ENCODE data around the gene UFD1. TPM values are rescaled to one million over a fixed set of nuclear protein-coding genes. Genes with fewer than 3 reads are reported as not detected.

Gene UFD1
- total and polyA plus RNA-seq, 2 of the 4 experiments (the other 2 are of a cell fraction), result 149 to 152 TPM

GRCh38 chr22:19525116-19525660, 46.2 kb upstream of the UFD1 start:
- Histone ChIP-seq H4K20me1 (ENCODE audit: insufficient read depth, low read length) (peaks cover 4% of the 10 kb centered on the region; the same call in 1 of the 2 replicates), H2AK5ac (ENCODE audit: low read depth, low read length) (no peak overlapping the region), H2BK5ac (ENCODE audit: low read depth, low read length, poor library complexity, severe bottlenecking) (no peak overlapping the region), H2BK20ac (ENCODE audit: low read depth, low read length) (no peak overlapping the region), H3K79me1 (ENCODE audit: low read depth in 1 of 2, low read length in 2 of 2) (no peaks in the 10 kb centered on the region), H3K9me1 (ENCODE audit: insufficient read depth, low read length) (no peaks in the 10 kb centered on the region), H3K9ac (ENCODE audit: low read depth, low read length) (no peak overlapping the region), H2AK9ac (replicated peaks; ENCODE audit: low read depth, low read length, poor library complexity) (no peak overlapping the region), H4K91ac (ENCODE audit: insufficient read depth, low read depth, low read length) (no peak overlapping the region), H3K14ac (replicated peaks; ENCODE audit: low read depth, low read length) (no peak overlapping the region), H3K4me2 (ENCODE audit: low read depth, low read length) (no peak overlapping the region), H3K9me3 (ENCODE audit: control insufficient read depth, insufficient read depth, low read length) (no peaks in the 10 kb centered on the region), H2BK120ac (ENCODE audit: low read depth, low read length) (no peak overlapping the region), H3K4me1 (ENCODE audit: control insufficient read depth, insufficient read depth, low read length) (no peaks in the 10 kb centered on the region; the same call in 1 of the 2 replicates), H3K56ac (ENCODE audit: extremely low read depth, insufficient read depth, low read length) (no peak overlapping the region), H3K4me3 (ENCODE audit: insufficient read depth, low read depth, low read length) (no peak overlapping the region), H3K27ac (ENCODE audit: insufficient read depth, low read length) (no peak overlapping the region), H4K5ac (ENCODE audit: low read depth, low read length) (no peak overlapping the region), H3K4ac (ENCODE audit: low read depth, low read length) (no peak overlapping the region), H3K27me3 (ENCODE audit: control insufficient read depth, insufficient read depth, low read length) (peaks cover 17% of the 10 kb centered on the region), H2BK15ac (ENCODE audit: low read depth, low read length) (no peak overlapping the region), H2AFZ (replicated peaks; ENCODE audit: low read length, poor library complexity) (peak overlapping the region; percentile 56), H4K8ac (ENCODE audit: low read depth in 2 of 2, low read length in 2 of 2) (no peak overlapping the region), H3K36me3 (ENCODE audit: control insufficient read depth, insufficient read depth, low read length) (no peaks in the 10 kb centered on the region), H3K23ac (ENCODE audit: low read depth, low read length) (no peak overlapping the region), H3K18ac (ENCODE audit: low read depth, low read length) (no peak overlapping the region)
- intact Hi-C loops (cut with micrococcal nuclease) (no loop called here), in situ Hi-C loops (cut with MboI; ENCODE audit: low sequenced_read_pairs) (no loop called here), dilution Hi-C loops (cut with HindIII; ENCODE audit: low sequenced_read_pairs, unreplicated experiment) (no loop called here)
- ChIA-PET CTCF (no interaction called here), POLR2A (ENCODE audit: unreplicated experiment) (no interaction called here)
- ATAC-seq (ENCODE audit: low read depth) (no peak), DNase-seq (no peak)
- TF ChIP-seq CHD1 (IDR thresholded peaks at IDR 0.05; ENCODE audit: low read depth, low read length), result no peak
- no peak for TF ChIP-seq RAD21 (IDR thresholded peaks at IDR 0.05; ENCODE audit: low read length)
- TF ChIP-seq MAZ (IDR thresholded peaks at IDR 0.05; ENCODE audit: borderline replicate concordance, low read depth, low read length), result no peak
- no peak for TF ChIP-seq NFE2L2 (IDR thresholded peaks at IDR 0.05; ENCODE audit: low read depth, low read length)
- no peak for TF ChIP-seq SMC3 (IDR thresholded peaks at IDR 0.05; ENCODE audit: low read depth, low read length)
- TF ChIP-seq RCOR1 (IDR thresholded peaks at IDR 0.05; ENCODE audit: insufficient replicate concordance, low read length), result no peak
- TF ChIP-seq BHLHE40 (IDR thresholded peaks at IDR 0.05; ENCODE audit: low read depth, low read length), result no peak
- TF ChIP-seq RFX5 (IDR thresholded peaks at IDR 0.05; ENCODE audit: low read depth, low read length), result no peak
- WGBS, 2 experiments (ENCODE audit: extremely low coverage in 2 of 2, insufficient read length in 1 of 2), result no CpG with 5 or more reads among the region's 15 CpGs
- BruUV-seq (replicated peaks), result no TSS peak
